Upper lobe of left lung (tissue), 4 donors: ENCODE results near the gene CPSF2.

ENCODE experiments used
- EP300 ChIP-seq, 4 donors: sonication (generic); formaldehyde crosslinking; IDR thresholded peaks; one replicate each; pipeline ENCODE4 v1.5.1; 2017; ENCODE audit warnings: antibody characterized with exemption in 4 of 4, control low read depth in 2 of 4
- POLR2A ChIP-seq, 4 donors: fragments of 450-650 bp; IDR thresholded peaks; one replicate each; pipeline ENCODE4 v1.5.1; 2016 to 2017; ENCODE audit warnings: antibody characterized with exemption in 4 of 4, mild to moderate bottlenecking in 2 of 4
- POLR2AphosphoS5 ChIP-seq, 2 donors: sonication (generic); formaldehyde crosslinking; IDR thresholded peaks; one replicate each; pipeline ENCODE4 v1.5.1; 2017; ENCODE audit warnings: antibody characterized with exemption in 2 of 2
- TF ChIP-seq, protein P1 (sequence below), 6 experiments: fragments of 450-650 bp in 4 of 6; fragments of 200-600 bp in 2 of 6; sonication (generic) in 2 of 6; IDR thresholded peaks; one replicate each; pipeline ENCODE4 v1.5.1; 2016 to 2019; ENCODE audit warnings: antibody characterized with exemption in 6 of 6

- TF ChIP-seq, protein P1, sequence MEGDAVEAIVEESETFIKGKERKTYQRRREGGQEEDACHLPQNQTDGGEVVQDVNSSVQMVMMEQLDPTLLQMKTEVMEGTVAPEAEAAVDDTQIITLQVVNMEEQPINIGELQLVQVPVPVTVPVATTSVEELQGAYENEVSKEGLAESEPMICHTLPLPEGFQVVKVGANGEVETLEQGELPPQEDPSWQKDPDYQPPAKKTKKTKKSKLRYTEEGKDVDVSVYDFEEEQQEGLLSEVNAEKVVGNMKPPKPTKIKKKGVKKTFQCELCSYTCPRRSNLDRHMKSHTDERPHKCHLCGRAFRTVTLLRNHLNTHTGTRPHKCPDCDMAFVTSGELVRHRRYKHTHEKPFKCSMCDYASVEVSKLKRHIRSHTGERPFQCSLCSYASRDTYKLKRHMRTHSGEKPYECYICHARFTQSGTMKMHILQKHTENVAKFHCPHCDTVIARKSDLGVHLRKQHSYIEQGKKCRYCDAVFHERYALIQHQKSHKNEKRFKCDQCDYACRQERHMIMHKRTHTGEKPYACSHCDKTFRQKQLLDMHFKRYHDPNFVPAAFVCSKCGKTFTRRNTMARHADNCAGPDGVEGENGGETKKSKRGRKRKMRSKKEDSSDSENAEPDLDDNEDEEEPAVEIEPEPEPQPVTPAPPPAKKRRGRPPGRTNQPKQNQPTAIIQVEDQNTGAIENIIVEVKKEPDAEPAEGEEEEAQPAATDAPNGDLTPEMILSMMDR (IDR thresholded peaks at IDR 0.05): no peak
- TF ChIP-seq POLR2AphosphoS5 (IDR thresholded peaks at IDR 0.05): no peak
- no peak for TF ChIP-seq POLR2A (IDR thresholded peaks at IDR 0.05)
- TF ChIP-seq EP300 (IDR thresholded peaks at IDR 0.05): no peak
Measured at GRCh38 chr14:92161521-92161920, 39.8 kb downstream of the CPSF2 start.
